HEK293 (cell line): ENCODE data around the gene NCR3LG1.

Experiments used
- MEIS1 ChIP-seq: sonication (generic); formaldehyde crosslinking; IDR thresholded peaks from 2 replicates; pipeline ENCODE4 v1.8.1; 2022; ENCODE audit warnings: missing genetic modification reagents, mild to moderate bottlenecking, borderline replicate concordance
- SP2 ChIP-seq: fragments of 450-650 bp; formaldehyde crosslinking; IDR thresholded peaks from 2 replicates; pipeline ENCODE4 v1.5.1; 2016; ENCODE audit warnings: missing biosample characterization, missing genetic modification characterization
- ZFHX2 ChIP-seq: fragments of 450-650 bp; formaldehyde crosslinking; conservative IDR thresholded peaks from 2 replicates; pipeline ENCODE4 v1.5.1; 2016; ENCODE audit warnings: missing biosample characterization, missing genetic modification characterization
- ZNF174 ChIP-seq: fragments of 450-650 bp; formaldehyde crosslinking; IDR thresholded peaks from 2 replicates; pipeline ENCODE4 v1.5.0; 2017; ENCODE audit warnings: missing biosample characterization, mild to moderate bottlenecking, missing genetic modification characterization
- ZNF274 ChIP-seq, 2 experiments: fragments of 200-500 bp in 1 of 2; fragments of 450-650 bp in 1 of 2; sonication (Bioruptor generic) in 1 of 2; formaldehyde crosslinking in 1 of 2; IDR thresholded peaks; 2 replicates each; pipeline versions ENCODE4 v1.5.1 to v1.6.1; 2014 to 2016; ENCODE audit warnings: borderline replicate concordance in 1 of 2, inconsistent platforms in 1 of 2, low read length in 1 of 2, missing biosample characterization in 1 of 2, missing genetic modification characterization in 1 of 2
- ZNF623 ChIP-seq: fragments of 450-650 bp; formaldehyde crosslinking; IDR thresholded peaks from 2 replicates; pipeline ENCODE4 v1.5.1; 2016; ENCODE audit warnings: missing biosample characterization, missing genetic modification characterization
- TF ChIP-seq, protein P1 (sequence below): fragments of 450-650 bp; formaldehyde crosslinking; IDR thresholded peaks from 2 replicates; pipeline ENCODE4 v1.5.1; 2016; ENCODE audit warnings: missing biosample characterization, missing genetic modification characterization
- TF ChIP-seq, protein P2 (sequence below): fragments of 450-650 bp; formaldehyde crosslinking; IDR thresholded peaks from 2 replicates; pipeline ENCODE4 v1.5.1; 2016; ENCODE audit warnings: missing biosample characterization, missing genetic modification characterization
- TF ChIP-seq, protein P3 (sequence below): sonication (generic); formaldehyde crosslinking; IDR thresholded peaks from 2 replicates; pipeline ENCODE4 v1.8.1; 2022; ENCODE audit warnings: mild to moderate bottlenecking, moderate library complexity, missing genetic modification reagents
- TF ChIP-seq, protein P4 (sequence below): fragments of 450-650 bp; formaldehyde crosslinking; IDR thresholded peaks from 2 replicates; pipeline ENCODE4 v1.5.1; 2016; ENCODE audit warnings: missing biosample characterization, missing genetic modification characterization, borderline replicate concordance

DNA sequence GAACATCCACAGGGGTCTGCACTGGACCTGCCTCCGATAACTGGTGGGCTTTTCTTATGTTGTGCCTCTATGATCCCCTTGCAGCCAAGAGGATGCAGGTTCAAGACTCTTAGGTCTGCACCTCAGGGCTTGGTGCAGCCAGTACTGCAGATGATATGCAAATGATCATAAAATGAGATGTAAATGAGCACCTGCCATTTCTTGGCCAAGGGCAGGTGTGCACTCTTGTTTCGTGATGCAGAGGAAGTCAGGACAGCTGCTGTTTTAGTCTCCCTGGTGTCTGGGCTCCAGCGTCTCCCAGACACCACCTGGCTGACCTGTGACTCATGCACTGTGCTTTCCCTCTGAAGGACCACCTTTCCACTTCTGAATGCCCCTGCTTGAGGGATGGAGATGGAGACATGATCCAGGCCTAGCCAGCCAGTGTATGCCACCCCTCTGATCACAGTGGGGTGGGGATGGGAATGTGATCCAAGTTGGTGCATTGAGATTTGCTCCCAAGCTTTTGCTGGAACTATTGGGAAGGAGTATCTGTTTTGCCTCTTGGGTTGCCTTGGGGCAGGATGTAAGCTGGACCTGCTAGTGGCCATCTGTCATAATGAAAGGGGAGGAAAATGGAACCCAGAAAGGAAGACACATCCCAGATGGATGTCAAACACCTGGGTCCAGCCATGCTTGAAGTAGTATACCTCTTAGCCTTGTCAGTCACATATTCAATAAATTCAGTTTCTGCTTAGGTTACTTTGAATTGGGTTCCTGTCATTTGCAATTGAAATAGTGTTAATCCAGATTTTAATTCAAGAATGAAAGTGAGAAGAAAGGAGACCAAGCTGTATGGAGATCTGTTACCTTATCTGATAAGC, 40.1 kb downstream of the NCR3LG1 start:
- TF ChIP-seq ZFHX2 (tag by site-specific recombination): no peak
- TF ChIP-seq, protein P1, sequence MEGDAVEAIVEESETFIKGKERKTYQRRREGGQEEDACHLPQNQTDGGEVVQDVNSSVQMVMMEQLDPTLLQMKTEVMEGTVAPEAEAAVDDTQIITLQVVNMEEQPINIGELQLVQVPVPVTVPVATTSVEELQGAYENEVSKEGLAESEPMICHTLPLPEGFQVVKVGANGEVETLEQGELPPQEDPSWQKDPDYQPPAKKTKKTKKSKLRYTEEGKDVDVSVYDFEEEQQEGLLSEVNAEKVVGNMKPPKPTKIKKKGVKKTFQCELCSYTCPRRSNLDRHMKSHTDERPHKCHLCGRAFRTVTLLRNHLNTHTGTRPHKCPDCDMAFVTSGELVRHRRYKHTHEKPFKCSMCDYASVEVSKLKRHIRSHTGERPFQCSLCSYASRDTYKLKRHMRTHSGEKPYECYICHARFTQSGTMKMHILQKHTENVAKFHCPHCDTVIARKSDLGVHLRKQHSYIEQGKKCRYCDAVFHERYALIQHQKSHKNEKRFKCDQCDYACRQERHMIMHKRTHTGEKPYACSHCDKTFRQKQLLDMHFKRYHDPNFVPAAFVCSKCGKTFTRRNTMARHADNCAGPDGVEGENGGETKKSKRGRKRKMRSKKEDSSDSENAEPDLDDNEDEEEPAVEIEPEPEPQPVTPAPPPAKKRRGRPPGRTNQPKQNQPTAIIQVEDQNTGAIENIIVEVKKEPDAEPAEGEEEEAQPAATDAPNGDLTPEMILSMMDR (tag by site-specific recombination): no peak
- TF ChIP-seq, protein P2, sequence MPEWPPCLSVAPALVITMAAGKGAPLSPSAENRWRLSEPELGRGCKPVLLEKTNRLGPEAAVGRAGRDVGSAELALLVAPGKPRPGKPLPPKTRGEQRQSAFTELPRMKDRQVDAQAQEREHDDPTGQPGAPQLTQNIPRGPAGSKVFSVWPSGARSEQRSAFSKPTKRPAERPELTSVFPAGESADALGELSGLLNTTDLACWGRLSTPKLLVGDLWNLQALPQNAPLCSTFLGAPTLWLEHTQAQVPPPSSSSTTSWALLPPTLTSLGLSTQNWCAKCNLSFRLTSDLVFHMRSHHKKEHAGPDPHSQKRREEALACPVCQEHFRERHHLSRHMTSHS (tag by site-specific recombination): no peak
- no peak for TF ChIP-seq ZNF623 (tag by site-specific recombination)
- TF ChIP-seq, protein P3, sequence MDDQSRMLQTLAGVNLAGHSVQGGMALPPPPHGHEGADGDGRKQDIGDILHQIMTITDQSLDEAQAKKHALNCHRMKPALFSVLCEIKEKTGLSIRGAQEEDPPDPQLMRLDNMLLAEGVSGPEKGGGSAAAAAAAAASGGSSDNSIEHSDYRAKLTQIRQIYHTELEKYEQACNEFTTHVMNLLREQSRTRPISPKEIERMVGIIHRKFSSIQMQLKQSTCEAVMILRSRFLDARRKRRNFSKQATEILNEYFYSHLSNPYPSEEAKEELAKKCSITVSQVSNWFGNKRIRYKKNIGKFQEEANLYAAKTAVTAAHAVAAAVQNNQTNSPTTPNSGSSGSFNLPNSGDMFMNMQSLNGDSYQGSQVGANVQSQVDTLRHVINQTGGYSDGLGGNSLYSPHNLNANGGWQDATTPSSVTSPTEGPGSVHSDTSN (CRISPR knock-in tag): no peak
- no peak for TF ChIP-seq SP2 (tag by site-specific recombination)
- TF ChIP-seq, protein P4, sequence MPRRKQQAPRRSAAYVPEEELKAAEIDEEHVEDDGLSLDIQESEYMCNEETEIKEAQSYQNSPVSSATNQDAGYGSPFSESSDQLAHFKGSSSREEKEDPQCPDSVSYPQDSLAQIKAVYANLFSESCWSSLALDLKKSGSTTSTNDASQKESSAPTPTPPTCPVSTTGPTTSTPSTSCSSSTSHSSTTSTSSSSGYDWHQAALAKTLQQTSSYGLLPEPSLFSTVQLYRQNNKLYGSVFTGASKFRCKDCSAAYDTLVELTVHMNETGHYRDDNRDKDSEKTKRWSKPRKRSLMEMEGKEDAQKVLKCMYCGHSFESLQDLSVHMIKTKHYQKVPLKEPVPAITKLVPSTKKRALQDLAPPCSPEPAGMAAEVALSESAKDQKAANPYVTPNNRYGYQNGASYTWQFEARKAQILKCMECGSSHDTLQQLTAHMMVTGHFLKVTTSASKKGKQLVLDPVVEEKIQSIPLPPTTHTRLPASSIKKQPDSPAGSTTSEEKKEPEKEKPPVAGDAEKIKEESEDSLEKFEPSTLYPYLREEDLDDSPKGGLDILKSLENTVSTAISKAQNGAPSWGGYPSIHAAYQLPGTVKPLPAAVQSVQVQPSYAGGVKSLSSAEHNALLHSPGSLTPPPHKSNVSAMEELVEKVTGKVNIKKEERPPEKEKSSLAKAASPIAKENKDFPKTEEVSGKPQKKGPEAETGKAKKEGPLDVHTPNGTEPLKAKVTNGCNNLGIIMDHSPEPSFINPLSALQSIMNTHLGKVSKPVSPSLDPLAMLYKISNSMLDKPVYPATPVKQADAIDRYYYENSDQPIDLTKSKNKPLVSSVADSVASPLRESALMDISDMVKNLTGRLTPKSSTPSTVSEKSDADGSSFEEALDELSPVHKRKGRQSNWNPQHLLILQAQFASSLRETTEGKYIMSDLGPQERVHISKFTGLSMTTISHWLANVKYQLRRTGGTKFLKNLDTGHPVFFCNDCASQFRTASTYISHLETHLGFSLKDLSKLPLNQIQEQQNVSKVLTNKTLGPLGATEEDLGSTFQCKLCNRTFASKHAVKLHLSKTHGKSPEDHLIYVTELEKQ (tag by site-specific recombination): no peak
- TF ChIP-seq ZNF274 (IDR thresholded peaks at IDR 0.05; ENCODE audit: low read length): no peak
- TF ChIP-seq ZNF274 (tag by site-specific recombination; IDR thresholded peaks at IDR 0.05; ENCODE audit: borderline replicate concordance): no peak
- TF ChIP-seq MEIS1 (CRISPR knock-in tag): no peak
- no peak for TF ChIP-seq ZNF174 (tag by site-specific recombination)
